Middle frontal gyrus (tissue), 1 donor: Measurements from ENCODE around the gene IP6K3.

Experiments used
- DNase-seq: peaks from one replicate; pipeline ENCODE4 v3.0.0-alpha.2; 2015; ENCODE audit warnings: low spot score; ENCODE audit errors: extremely low spot score

IP6K3 gene

GRCh38 chr6:33761922-33762629 is 15.4 kb upstream of the IP6K3 start:
- no peak for DNase-seq

GRCh38 chr6:33761581-33761921 is 14.8 kb upstream of the IP6K3 start:
- no peak for DNase-seq

GRCh38 chr6:33759887-33760629 is 13.4 kb upstream of the IP6K3 start:
- no peak for DNase-seq

- no peak for DNase-seq
These were observed 12.1 kb upstream of the IP6K3 start for GRCh38 chr6:33758815-33759216.

- no peak for DNase-seq
These were observed 11.2 kb upstream of the IP6K3 start for GRCh38 chr6:33757906-33758305.

GRCh38 chr6:33757113-33757512 is 10.4 kb upstream of the IP6K3 start:
- DNase-seq = no peak

GRCh38 chr6:33756211-33756954 is 9.7 kb upstream of the IP6K3 start:
- no peak for DNase-seq

- no peak for DNase-seq
These were observed 8.6 kb upstream of the IP6K3 start for GRCh38 chr6:33755070-33755869.

- DNase-seq = no peak
These were observed 7.5 kb upstream of the IP6K3 start for GRCh38 chr6:33754222-33754621.

GRCh38 chr6:33752646-33753015 is 5.9 kb upstream of the IP6K3 start:
- no peak for DNase-seq

- DNase-seq = no peak
These were observed 5.3 kb upstream of the IP6K3 start for GRCh38 chr6:33751771-33752645.

GRCh38 chr6:33750244-33750991 is 3.7 kb upstream of the IP6K3 start:
- DNase-seq = no peak

- DNase-seq = no peak
These were observed 2.7 kb upstream of the IP6K3 start for GRCh38 chr6:33749401-33749800.

- no peak for DNase-seq
These were observed 2.1 kb upstream of the IP6K3 start for GRCh38 chr6:33748841-33749240.

- DNase-seq = no peak
These were observed 1.1 kb upstream of the IP6K3 start for GRCh38 chr6:33747823-33748222.

GRCh38 chr6:33746036-33746600 is 587 bp downstream of the IP6K3 start:
- DNase-seq = no peak

GRCh38 chr6:33745548-33745947 is 1.2 kb downstream of the IP6K3 start:
- DNase-seq = no peak

- DNase-seq = no peak
These were observed 1.7 kb downstream of the IP6K3 start for GRCh38 chr6:33744895-33745546.
